ENCODE measurements around the gene PIP5K1A.

DNA sequence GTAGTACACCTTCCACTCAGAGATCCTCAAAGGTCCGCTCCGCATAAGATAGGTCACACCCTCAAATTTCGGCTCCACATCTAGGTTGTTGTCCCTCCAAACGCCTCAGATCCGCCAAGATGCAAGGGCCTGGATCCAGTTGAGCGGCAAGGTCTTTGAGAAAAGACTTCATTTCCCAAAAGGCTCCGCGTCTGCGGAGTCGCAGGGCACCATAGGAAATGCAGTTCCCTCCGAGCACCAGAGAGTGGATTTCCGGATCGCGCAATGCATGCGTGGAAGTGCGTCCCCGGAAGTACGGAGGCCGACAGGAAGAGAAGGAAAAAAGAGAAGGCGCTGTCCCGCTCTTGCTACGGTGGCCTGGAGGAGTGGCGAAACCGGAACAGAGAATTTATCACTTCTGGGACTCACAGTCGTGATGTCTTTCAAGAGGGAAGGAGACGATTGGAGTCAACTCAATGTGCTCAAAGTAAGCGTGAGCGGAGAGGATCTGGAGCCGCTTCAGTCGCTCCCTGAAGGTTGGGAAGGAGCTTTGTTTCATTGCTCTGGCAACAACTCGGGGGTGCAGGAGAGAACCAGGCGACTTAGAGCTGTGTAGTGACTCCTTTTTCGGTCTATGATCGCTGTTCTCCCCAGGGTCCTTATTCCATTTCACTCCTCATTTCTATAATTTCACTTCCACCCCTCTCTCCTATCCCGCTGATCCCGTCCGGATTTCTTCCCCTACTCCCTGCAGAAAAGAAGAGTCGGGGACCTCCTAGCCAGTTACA lies 32.4 kb upstream of the PIP5K1A start, which contains the start of the genes LYSMD1 and SCNM1:
- TF ChIP-seq, protein P1, sequence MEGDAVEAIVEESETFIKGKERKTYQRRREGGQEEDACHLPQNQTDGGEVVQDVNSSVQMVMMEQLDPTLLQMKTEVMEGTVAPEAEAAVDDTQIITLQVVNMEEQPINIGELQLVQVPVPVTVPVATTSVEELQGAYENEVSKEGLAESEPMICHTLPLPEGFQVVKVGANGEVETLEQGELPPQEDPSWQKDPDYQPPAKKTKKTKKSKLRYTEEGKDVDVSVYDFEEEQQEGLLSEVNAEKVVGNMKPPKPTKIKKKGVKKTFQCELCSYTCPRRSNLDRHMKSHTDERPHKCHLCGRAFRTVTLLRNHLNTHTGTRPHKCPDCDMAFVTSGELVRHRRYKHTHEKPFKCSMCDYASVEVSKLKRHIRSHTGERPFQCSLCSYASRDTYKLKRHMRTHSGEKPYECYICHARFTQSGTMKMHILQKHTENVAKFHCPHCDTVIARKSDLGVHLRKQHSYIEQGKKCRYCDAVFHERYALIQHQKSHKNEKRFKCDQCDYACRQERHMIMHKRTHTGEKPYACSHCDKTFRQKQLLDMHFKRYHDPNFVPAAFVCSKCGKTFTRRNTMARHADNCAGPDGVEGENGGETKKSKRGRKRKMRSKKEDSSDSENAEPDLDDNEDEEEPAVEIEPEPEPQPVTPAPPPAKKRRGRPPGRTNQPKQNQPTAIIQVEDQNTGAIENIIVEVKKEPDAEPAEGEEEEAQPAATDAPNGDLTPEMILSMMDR (conservative IDR thresholded peaks at IDR 0.05 in 1 of 2, IDR thresholded peaks at IDR 0.05 in 1 of 2; ENCODE audit: low read depth in 1 of 2, low read length in 2 of 2): no peak
- TF ChIP-seq EZH2 (IDR thresholded peaks at IDR 0.05; ENCODE audit: low read length, missing control alignments): no peak

Data from fibroblast of lung (primary cell).